Measurements from ENCODE around the gene TNFSF13B.

TNFSF13B gene

GRCh38 chr13:108346376-108346775, 76.9 kb downstream of the TNFSF13B start:
- TF ChIP-seq CTCF (IDR thresholded peaks at IDR 0.05; ENCODE audit: low read depth, low read length), result no peak
- H3K4me3 ChIP-seq (ENCODE audit: low read depth, low read length), result no peak overlapping the region

GRCh38 chr13:108349269-108349668, 79.8 kb downstream of the TNFSF13B start:
- no peak overlapping the region for H3K4me3 ChIP-seq (ENCODE audit: low read depth, low read length)
- TF ChIP-seq CTCF (IDR thresholded peaks at IDR 0.05; ENCODE audit: low read depth, low read length), result no peak

- no peak for TF ChIP-seq CTCF (IDR thresholded peaks at IDR 0.05; ENCODE audit: low read depth, low read length)
Measured at GRCh38 chr13:108350579-108350978, 81.1 kb downstream of the TNFSF13B start.

GRCh38 chr13:108352599-108352998, 83.1 kb downstream of the TNFSF13B start:
- TF ChIP-seq CTCF (IDR thresholded peaks at IDR 0.05; ENCODE audit: low read depth, low read length), result no peak
- H3K4me3 ChIP-seq (ENCODE audit: low read depth, low read length), result no peak overlapping the region

More at GRCh38 chr13:108350579-108350978, 81.1 kb downstream of the TNFSF13B start:
- H3K4me3 ChIP-seq (ENCODE audit: low read depth, low read length), result no peak overlapping the region

GRCh38 chr13:108357228-108357627, 87.7 kb downstream of the TNFSF13B start:
- H3K4me3 ChIP-seq (ENCODE audit: low read depth, low read length), result no peak overlapping the region
- no peak for TF ChIP-seq CTCF (IDR thresholded peaks at IDR 0.05; ENCODE audit: low read depth, low read length)
